ENCODE measurements around the gene SSBP4. TPM values are rescaled to one million over a fixed set of nuclear protein-coding genes. Genes with fewer than 3 reads are reported as not detected.

Gene SSBP4
- total RNA-seq, 1 donor from 2014 or later = 138 TPM

- intact Hi-C loops (cut with micrococcal nuclease) = loop anchor here (2.0 kb wide), 1 partner anchor 19 kb away; no protein-coding TSS in a partner anchor
Measured at GRCh38 chr19:18441804-18442788, 22.9 kb downstream of the SSBP4 start.

DNA sequence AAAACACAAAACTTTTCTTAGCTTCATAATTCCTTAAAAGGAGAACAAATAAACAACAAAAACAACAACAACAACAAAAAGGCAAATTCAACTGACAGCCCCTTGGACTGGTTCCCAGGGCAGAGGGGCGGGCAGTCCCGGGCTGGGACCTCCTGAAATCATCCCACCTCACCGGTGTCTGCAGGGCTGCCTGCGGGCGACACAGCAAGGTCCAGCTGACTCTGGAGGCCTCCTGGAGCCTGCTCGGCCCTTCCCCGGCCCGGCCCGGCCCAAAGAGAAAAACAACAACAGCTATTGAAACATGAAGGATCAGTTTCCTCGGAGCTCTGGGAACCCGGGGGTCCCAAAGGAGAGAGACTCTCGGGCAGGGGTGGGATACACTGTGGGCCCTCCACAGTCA lies 23.7 kb downstream of the SSBP4 start:
- intact Hi-C loops (cut with micrococcal nuclease) = no loop called here

- intact Hi-C loops (cut with micrococcal nuclease) = no loop called here
Measured at GRCh38 chr19:18443406-18443805, 24.2 kb downstream of the SSBP4 start.

GRCh38 chr19:18443831-18444230 lies 24.6 kb downstream of the SSBP4 start:
- intact Hi-C loops (cut with micrococcal nuclease) = no loop called here

- intact Hi-C loops (cut with micrococcal nuclease) = no loop called here
Measured at GRCh38 chr19:18444513-18444912, 25.3 kb downstream of the SSBP4 start.

DNA sequence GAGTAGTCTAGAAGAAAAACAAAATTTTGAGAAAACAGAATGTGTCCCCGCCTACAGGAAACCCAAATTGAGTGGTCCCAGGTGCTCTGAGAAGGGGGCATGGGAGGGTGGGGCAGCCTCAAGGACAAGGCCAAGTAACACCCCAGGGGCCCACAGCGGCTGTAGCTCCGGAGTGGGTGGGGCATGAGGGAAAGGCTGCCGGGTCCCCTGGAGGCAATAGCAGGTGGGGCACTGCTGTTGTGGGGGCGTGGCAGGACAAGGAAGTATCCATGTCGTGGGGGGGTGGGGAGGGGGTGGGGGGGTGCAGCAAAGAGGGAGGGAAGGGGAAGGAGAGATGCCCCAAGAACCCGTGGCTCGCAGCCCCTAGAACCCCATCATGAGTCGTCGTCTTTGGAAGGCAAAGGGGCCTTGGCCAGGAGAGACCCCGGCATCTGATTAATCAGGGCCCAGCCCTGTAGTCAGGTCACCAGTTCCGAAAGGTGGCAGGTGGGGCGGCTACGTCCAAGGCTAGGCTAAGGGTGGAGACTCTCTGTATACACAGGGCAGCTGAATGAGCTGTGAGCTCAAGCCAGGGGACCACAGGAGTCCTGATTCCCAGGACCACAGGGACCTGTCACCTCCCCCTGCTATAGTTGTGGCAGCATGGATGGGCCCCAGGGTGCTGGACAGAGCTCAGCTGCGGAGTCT lies 26.2 kb downstream of the SSBP4 start:
- intact Hi-C loops (cut with micrococcal nuclease) = no loop called here

DNA sequence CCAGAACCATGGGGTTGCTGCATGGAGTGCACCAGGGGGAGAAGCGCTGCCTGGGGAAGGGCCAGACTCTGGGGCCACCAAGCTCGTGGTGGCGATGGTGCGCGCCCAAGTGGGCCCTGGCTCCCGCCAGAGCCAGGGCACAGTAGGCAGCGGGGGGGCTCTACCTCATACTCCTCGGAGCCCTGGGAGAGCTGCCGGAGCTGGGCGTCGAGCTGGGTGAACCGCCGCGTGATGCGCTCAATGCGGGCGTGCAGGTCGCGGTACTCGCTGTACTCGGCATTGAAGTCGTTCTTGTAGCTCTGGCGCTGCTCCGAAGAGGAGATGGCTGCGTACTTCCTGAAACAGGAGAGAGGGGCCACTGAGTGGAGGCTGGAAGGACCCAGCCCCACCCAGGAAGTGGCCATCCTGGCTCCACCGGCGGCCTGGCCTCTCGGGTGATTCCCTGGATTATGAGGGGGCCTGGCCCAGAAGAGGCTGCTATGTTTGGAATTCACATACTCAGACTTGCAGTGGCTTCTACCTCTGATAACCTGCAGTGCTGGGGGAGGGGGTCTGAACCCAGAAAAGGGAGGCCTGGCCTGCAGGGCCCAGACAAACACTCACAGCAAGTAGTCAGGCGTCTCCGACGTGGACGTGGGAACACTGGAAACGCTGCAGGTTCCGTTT lies 27.1 kb downstream of the SSBP4 start:
- intact Hi-C loops (cut with micrococcal nuclease) = no loop called here

- intact Hi-C loops (cut with micrococcal nuclease) = no loop called here
Measured at GRCh38 chr19:18446811-18447359, 27.7 kb downstream of the SSBP4 start.

GRCh38 chr19:18449552-18449951 lies 30.4 kb downstream of the SSBP4 start:
- intact Hi-C loops (cut with micrococcal nuclease) = no loop called here

- intact Hi-C loops (cut with micrococcal nuclease) = loop anchor here (2.0 to 5.0 kb wide), 3 partner anchors 227 to 689 kb away; partner anchors contain the start of gene TMEM161A
Measured at GRCh38 chr19:18450021-18450930, 31.1 kb downstream of the SSBP4 start.

GRCh38 chr19:18450931-18451836 lies 32.0 kb downstream of the SSBP4 start:
- intact Hi-C loops (cut with micrococcal nuclease) = loop anchor here (1.0 to 5.0 kb wide), 4 partner anchors 11 to 688 kb away; partner anchors contain the start of gene TMEM161A

GRCh38 chr19:18452386-18452785 lies 33.2 kb downstream of the SSBP4 start:
- intact Hi-C loops (cut with micrococcal nuclease) = loop anchor here (5.0 kb wide), 2 partner anchors 225 to 395 kb away; no protein-coding TSS in a partner anchor

GRCh38 chr19:18453269-18454024 lies 34.2 kb downstream of the SSBP4 start:
- intact Hi-C loops (cut with micrococcal nuclease) = loop anchor here (5.0 kb wide), 2 partner anchors 224 to 394 kb away; no protein-coding TSS in a partner anchor

DNA sequence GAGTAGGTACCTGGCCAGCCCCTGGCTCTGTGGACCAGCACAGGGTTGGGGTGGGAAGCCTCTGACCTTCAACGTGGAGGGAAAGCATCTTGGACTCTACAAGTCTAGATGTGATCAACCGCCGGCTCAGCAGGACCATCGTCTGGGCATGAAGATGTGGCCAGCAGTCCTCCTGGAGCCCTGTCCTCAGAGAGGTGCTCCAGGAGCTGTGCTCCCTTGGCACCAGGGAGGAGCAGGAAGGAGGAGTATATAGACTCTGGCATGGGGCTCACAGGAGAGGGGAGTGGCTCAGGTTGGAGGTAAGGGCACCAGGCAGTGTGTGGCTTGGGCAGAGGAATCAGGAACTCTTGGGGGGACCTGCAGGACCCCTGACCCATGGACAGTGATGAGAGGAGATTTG lies 37.1 kb downstream of the SSBP4 start:
- intact Hi-C loops (cut with micrococcal nuclease) = no loop called here

GRCh38 chr19:18456974-18457373 lies 37.8 kb downstream of the SSBP4 start:
- intact Hi-C loops (cut with micrococcal nuclease) = no loop called here

DNA sequence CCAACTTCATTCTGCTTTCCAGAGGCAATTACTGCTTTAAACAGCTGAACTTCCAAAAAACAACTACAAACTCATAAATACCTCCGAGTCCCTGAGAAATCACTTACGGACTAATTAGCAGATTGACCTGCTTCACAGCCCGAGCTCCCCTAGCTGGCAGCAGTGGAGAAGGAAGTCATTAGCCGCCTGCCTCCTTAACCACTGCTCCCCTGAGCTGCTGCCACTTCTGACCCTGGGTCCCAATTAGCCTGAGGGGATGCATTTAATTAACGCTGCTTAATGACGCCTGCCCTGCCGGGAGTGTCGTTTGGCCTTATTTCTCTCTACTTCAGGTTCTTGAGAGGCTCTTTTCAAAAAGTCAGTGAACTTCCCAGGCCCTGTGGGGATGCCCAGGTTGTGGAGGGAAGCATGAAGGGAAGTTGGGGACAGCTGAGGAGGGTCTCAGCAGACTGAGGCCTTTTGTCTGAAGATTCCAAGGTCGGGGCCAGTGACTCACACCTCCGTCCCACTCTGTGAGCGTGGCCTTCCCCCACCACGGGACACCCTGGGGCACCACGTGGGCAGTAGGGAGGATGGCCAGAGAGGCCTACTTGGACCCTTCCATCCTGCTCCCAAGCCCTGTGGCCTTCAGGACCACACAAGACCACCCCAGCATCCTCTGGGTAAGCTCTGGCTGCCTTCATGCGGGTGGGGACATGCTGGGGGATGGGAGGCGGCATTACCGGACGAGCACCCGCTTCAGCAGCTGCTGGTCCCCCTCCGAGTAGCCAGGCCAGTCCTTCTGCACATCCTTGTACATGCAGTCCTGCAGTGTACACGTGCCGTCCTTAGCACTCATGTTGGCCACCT lies 38.5 kb downstream of the SSBP4 start:
- intact Hi-C loops (cut with micrococcal nuclease) = no loop called here

DNA sequence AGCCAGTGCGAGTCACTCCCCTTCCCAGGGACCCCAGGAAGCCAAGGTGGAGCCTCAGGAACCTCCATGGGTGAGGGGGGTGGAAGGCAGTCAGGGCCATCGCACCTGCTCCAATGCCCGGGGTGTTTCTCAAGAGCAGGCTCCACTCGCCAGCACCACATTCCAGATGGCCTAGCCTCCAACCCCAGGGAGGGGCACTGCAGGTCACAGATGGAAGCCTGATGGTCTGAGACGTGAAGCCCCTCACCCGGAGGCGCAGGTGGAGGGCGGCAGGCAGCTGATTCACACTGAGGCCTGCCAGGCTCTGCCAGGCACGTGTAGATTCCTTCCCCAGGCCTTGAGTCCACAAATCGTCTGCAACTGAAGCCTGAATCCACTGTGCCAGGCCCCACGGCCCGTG lies 41.7 kb downstream of the SSBP4 start:
- intact Hi-C loops (cut with micrococcal nuclease) = loop anchor here (5.0 kb wide), 1 partner anchor 111 kb away; the partner anchor contains the start of gene UBA52

All from T-helper 1 cell treated with Interleukin-12 subunit alpha and Interleukin-12 subunit beta and Interleukin-4 antibody, amounts not matched to agents 30 ng/mL and 1 ng/mL, for 36 hours (primary cell).